LNCaP clone FGC (cell line): Measurements from ENCODE around the gene SCART1.

Source experiments
- DNase-seq: peaks from one replicate; pipeline ENCODE4 v3.0.0-alpha.2; 2011; ENCODE audit warnings: low read depth
- H3K4me3 ChIP-seq: 2 replicates; pipeline ENCODE4 v1.5.1; 2011; ENCODE audit warnings: mild to moderate bottlenecking, low read depth, low read length, control low read depth
- TF ChIP-seq, protein P1 (sequence below): IDR thresholded peaks from 2 replicates; pipeline ENCODE4 v1.5.1; 2012; ENCODE audit warnings: mild to moderate bottlenecking; ENCODE audit not compliant: control insufficient read depth, insufficient read depth; ENCODE audit errors: extremely low read depth

SCART1 gene

GRCh38 chr10:133454204-133454893 lies 604 bp downstream of the SCART1 start:
- DNase-seq: no peak
- TF ChIP-seq, protein P1, sequence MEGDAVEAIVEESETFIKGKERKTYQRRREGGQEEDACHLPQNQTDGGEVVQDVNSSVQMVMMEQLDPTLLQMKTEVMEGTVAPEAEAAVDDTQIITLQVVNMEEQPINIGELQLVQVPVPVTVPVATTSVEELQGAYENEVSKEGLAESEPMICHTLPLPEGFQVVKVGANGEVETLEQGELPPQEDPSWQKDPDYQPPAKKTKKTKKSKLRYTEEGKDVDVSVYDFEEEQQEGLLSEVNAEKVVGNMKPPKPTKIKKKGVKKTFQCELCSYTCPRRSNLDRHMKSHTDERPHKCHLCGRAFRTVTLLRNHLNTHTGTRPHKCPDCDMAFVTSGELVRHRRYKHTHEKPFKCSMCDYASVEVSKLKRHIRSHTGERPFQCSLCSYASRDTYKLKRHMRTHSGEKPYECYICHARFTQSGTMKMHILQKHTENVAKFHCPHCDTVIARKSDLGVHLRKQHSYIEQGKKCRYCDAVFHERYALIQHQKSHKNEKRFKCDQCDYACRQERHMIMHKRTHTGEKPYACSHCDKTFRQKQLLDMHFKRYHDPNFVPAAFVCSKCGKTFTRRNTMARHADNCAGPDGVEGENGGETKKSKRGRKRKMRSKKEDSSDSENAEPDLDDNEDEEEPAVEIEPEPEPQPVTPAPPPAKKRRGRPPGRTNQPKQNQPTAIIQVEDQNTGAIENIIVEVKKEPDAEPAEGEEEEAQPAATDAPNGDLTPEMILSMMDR: no peak
- no peak overlapping the region for H3K4me3 ChIP-seq

DNA sequence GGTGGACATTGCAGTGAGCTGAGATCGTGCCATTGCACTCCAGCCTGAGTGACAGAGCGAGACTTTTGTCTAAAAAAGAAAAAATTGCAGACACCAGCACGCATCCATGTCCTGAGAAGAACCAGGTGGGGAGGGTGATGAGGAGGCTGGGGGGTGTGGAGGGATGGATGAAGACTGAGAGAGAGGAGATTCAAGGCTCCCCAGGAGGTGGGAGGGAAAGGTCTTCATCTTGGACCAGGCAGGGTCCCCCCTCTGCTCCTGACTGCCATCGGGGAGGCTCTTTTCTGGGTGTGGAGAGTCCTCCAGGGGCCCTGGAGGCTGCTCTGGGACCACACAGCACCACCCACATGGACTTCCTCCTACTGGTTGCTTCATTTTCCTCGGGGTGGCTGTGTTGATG lies 1.5 kb downstream of the SCART1 start:
- DNase-seq: no peak
- TF ChIP-seq, protein P1: no peak

DNA sequence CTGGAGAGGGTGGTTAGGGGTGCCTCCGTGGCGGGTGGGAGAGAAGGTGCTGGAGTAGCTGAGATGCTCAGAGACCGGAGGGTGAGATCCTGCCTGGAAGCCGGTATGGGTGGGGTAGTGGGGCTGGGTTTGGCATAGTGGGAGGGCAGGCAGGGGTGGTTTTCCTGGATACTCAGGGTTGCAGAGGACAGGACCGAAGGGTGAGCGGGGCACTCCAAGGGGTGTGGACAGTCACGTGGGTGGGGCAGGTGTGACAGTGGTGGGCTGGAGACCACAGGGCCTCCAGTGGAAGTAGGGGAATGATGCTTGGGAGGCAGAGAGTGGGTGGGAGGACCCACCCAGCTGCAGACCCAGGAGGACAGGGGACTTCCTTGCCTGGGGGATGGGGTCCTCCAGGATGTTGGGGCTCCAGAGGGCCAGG lies 1.9 kb downstream of the SCART1 start:
- no peak for DNase-seq
- TF ChIP-seq, protein P1: no peak
- no peak overlapping the region for H3K4me3 ChIP-seq

More for the DNA sequence above, 1.5 kb downstream of the SCART1 start:
- H3K4me3 ChIP-seq: no peak overlapping the region

- no peak for DNase-seq
- TF ChIP-seq, protein P1: no peak
- no peak overlapping the region for H3K4me3 ChIP-seq
These were observed 2.6 kb downstream of the SCART1 start for GRCh38 chr10:133456041-133456951.

- no peak for DNase-seq
- TF ChIP-seq, protein P1: no peak
- H3K4me3 ChIP-seq: no peak overlapping the region
These were observed 3.5 kb downstream of the SCART1 start for GRCh38 chr10:133457100-133457841.

DNA sequence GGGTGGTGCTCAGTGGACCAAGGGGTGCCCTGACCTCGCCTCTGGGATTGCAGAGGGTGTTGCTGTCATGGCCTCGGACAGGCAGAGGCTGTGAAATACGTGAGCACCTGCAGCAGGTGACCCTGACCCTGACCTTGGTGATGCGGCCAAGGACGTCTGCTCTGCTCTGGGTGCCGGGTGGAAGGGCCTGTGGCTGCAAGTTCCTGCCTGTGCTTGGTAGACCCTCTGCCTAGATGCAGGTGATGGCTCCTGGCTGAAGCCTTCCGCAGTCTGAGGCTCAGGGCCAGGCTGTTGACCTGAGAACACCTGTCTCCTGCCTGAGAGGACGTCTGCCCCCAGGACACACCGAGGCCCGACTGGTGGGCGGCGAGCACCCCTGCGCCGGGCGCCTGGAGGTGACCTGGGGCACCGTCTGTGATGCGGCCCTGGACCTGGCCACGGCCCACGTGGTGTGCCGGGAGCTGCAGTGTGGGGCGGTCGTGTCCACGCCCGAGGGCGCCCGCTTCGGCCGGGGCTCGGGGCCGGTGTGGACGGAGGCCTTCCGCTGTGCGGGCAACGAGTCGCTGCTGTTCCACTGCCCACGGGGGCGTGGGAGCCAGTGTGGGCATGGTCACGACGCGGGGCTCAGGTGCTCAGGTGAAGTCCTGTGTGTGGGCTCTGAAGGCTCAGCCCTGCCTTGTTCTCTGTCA lies 4.4 kb downstream of the SCART1 start:
- TF ChIP-seq, protein P1: no peak
- no peak for DNase-seq
- H3K4me3 ChIP-seq: no peak overlapping the region
